ENCODE results near the gene RAET1G. TPM values are rescaled to one million over a fixed set of nuclear protein-coding genes. Genes with fewer than 3 reads are reported as not detected.

Gene RAET1G
- total and polyA plus RNA-seq, 2 of the 13 experiments (the other 11 are each of a cell fraction or from before 2014, with no cell fraction given): not detected

DNA sequence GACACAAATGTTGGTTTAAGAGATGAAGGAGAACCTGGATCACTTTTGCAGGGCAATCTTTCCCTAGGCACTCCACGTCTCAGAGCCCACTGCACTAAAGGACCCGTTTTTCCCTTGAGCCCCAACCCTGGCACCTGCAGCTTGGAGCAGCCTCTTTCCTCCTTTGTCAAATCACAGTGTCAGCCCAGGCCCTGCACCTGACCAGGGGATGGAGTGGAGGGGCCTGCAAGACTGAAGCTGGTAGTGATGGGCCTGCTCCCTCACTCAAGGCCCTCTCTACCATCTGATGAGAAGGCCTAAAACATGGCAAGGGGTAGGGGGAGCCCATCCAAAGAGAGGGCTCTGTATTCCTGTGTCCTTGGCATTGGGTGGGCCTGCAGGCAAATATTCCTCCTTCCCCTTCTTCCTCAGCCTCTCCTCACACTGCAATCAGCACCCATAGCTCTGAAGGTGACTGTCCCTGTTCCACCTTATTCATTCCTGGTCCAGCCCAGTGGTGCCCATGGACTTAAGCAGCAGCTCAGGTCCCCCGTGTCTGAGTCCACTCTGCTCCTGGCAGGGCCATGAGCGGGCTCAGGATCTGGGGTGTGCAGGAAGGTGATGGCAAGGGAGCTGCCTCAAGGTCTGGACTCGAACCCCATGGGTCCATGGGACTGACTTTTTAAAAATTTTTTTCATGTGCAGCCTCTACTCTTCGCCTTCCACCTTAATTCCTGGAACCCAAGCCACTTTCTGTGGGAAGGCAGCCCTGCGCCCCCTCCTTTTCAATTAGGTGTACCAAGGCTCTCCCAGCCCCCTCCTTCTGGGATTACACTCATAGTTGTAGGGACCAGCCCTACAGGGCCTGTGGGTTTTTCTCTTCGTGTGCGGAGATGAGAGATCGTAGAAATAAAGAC lies 6.7 kb downstream of the RAET1G start:
- TF ChIP-seq ZNF768 (CRISPR knock-in tag; IDR thresholded peaks at IDR 0.05) (no peak), CREB3 (CRISPR knock-in tag; IDR thresholded peaks at IDR 0.05) (no peak), ZNF549 (CRISPR knock-in tag; IDR thresholded peaks at IDR 0.05) (no peak)
- TF ChIP-seq, protein P1, sequence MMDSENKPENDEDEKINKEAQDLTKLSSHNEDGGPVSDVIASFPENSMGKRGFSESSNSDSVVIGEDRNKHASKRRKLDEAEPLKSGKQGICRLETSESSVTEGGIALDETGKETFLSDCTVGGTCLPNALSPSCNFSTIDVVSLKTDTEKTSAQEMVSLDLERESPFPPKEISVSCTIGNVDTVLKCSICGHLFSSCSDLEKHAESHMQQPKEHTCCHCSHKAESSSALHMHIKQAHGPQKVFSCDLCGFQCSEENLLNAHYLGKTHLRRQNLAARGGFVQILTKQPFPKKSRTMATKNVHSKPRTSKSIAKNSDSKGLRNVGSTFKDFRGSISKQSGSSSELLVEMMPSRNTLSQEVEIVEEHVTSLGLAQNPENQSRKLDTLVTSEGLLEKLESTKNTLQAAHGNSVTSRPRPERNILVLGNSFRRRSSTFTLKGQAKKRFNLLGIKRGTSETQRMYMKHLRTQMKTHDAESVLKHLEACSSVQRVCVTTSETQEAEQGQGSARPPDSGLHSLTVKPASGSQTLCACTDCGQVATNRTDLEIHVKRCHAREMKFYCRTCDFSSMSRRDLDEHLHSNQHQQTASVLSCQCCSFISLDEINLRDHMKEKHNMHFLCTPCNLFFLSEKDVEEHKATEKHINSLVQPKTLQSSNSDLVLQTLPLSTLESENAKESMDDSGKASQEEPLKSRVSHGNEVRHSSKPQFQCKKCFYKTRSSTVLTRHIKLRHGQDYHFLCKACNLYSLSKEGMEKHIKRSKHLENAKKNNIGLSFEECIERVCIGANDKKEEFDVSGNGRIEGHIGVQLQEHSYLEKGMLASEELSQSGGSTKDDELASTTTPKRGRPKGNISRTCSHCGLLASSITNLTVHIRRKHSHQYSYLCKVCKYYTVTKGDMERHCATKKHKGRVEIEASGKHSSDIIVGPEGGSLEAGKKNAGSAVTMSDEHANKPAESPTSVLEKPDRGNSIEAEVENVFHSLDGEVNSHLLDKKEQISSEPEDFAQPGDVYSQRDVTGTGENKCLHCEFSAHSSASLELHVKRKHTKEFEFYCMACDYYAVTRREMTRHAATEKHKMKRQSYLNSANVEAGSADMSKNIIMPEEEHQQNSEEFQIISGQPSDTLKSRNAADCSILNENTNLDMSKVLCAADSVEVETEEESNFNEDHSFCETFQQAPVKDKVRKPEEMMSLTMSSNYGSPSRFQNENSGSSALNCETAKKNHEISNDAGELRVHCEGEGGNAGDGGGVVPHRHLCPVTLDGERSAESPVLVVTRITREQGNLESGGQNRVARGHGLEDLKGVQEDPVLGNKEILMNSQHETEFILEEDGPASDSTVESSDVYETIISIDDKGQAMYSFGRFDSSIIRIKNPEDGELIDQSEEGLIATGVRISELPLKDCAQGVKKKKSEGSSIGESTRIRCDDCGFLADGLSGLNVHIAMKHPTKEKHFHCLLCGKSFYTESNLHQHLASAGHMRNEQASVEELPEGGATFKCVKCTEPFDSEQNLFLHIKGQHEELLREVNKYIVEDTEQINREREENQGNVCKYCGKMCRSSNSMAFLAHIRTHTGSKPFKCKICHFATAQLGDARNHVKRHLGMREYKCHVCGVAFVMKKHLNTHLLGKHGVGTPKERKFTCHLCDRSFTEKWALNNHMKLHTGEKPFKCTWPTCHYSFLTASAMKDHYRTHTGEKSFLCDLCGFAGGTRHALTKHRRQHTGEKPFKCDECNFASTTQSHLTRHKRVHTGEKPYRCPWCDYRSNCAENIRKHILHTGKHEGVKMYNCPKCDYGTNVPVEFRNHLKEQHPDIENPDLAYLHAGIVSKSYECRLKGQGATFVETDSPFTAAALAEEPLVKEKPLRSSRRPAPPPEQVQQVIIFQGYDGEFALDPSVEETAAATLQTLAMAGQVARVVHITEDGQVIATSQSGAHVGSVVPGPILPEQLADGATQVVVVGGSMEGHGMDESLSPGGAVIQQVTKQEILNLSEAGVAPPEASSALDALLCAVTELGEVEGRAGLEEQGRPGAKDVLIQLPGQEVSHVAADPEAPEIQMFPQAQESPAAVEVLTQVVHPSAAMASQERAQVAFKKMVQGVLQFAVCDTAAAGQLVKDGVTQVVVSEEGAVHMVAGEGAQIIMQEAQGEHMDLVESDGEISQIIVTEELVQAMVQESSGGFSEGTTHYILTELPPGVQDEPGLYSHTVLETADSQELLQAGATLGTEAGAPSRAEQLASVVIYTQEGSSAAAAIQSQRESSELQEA (CRISPR knock-in tag; IDR thresholded peaks at IDR 0.05; ENCODE audit: not compliant biosample characterization): no peak
- Histone ChIP-seq H3K27me3 (ENCODE audit: control insufficient read depth in 1 of 2, insufficient read depth in 2 of 2, low read length in 2 of 2) (peaks cover 3 to 51% of the 10 kb centered on the region in 2 experiments), H3K4me1 (ENCODE audit: insufficient read depth, low read length) (no peaks in the 10 kb centered on the region), H2AFZ (ENCODE audit: low read length) (no peak overlapping the region), H3K36me3 (replicated peaks in 1 of 2; ENCODE audit: control insufficient read depth in 1 of 2, insufficient read depth in 2 of 2, low read length in 2 of 2) (no peaks in the 10 kb centered on the region), H3K4me3 (replicated peaks in 1 of 3; ENCODE audit: insufficient read depth in 1 of 3, low read depth in 2 of 3, low read length in 3 of 3) (no peak overlapping the region), H3K9me3 (ENCODE audit: low read length) (no peaks in the 10 kb centered on the region), H3K27ac (ENCODE audit: extremely low read length, insufficient read depth, low read length) (no peak overlapping the region), H3K79me2 (ENCODE audit: insufficient read depth, low read length) (no peaks in the 10 kb centered on the region), H3K9ac (ENCODE audit: insufficient read depth, low read depth, low read length) (no peak overlapping the region), H4K20me1 (ENCODE audit: insufficient read depth, low read length) (no peaks in the 10 kb centered on the region), H3K4me2 (ENCODE audit: low read depth, low read length) (no peak overlapping the region)
- FAIRE-seq: no peak
- intact Hi-C loops (cut with micrococcal nuclease; ENCODE audit: unreplicated experiment) (no loop called here), in situ Hi-C loops (cut with HindIII; ENCODE audit: extremely low pct_ligation_motif_present, low pct_unique_long_range_greater_than_20kb) (no loop called here)
- no peak for ATAC-seq
- BruUV-seq (replicated peaks): no TSS peak
- ChIA-PET POLR2A (no interaction called here), CTCF (ENCODE audit: low intra/inter-chr PET ratio, low total read pairs) (interaction anchor here (1.3 to 1.6 kb wide), 2 partner anchors 76 to 82 kb away, joined by 3 to 7 read pairs; no protein-coding TSS in a partner anchor)
- DNase-seq (ENCODE audit: low spot score): no peak
- WGBS (ENCODE audit: low lambda C conversion rate): 36% methylated on average over 10 of the region's 10 CpGs
